ENCODE measurements around the gene OXLD1.
"Not testable (repeated sequence)": the region's sequence is repeated elsewhere in the genome, so short reads cannot be mapped to it uniquely, and the experiment has no call there.

OXLD1 gene

GRCh38 chr17:81652906-81653771 is 13.3 kb downstream of the OXLD1 start:
- no peak for DNase-seq (ENCODE audit: low read depth in 2 of 2)

DNA sequence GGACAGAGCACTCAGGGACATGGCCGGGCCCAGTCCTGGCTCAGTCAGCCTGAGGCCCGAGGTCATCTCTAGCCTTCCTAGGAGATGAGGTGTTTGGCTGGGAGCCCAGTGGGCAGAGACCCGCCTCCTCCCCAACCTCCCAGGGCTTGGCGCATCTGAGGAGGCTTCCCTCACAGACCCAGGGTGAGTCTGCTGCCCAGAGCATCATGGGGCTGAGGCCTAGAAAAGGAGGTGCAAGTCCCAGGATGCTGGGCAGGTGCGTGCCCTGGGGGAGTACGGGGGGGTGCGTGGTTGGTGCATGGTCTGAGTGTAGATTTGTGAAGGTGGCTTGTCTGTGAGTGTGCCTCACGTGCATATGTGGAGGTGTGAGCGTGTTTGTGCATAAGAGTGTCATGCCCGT is 14.7 kb downstream of the OXLD1 start:
- DNase-seq (ENCODE audit: low read depth in 2 of 2) = peak in 1 of 2 experiments; percentile 14

GRCh38 chr17:81650951-81651350 is 15.5 kb downstream of the OXLD1 start:
- DNase-seq (ENCODE audit: low read depth in 2 of 2) = no peak

DNA sequence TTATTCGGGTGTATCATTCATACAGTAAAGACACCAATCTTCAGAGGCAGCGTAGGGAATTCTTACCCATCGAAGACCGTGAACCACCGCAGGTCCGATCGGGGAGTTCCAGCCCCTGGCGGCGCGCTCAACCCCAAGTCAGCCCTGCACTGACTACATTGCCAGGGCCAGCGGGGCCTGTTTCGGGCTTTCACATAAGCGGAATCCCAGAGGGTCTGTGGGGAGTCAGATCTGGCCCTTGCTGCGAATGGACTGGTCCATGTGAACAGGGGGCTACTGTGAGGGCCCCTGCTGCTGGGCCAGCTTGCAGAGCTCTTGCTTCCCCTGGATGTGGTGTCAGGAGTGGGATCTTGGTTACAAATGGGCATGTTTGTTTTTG is 17.7 kb downstream of the OXLD1 start:
- DNase-seq (ENCODE audit: low read depth in 2 of 2) = no peak

GRCh38 chr17:81648013-81648706 is 18.2 kb downstream of the OXLD1 start:
- DNase-seq (ENCODE audit: low read depth in 2 of 2) = no peak

GRCh38 chr17:81647640-81648012 is 18.8 kb downstream of the OXLD1 start:
- no peak for DNase-seq (ENCODE audit: low read depth in 2 of 2)

DNA sequence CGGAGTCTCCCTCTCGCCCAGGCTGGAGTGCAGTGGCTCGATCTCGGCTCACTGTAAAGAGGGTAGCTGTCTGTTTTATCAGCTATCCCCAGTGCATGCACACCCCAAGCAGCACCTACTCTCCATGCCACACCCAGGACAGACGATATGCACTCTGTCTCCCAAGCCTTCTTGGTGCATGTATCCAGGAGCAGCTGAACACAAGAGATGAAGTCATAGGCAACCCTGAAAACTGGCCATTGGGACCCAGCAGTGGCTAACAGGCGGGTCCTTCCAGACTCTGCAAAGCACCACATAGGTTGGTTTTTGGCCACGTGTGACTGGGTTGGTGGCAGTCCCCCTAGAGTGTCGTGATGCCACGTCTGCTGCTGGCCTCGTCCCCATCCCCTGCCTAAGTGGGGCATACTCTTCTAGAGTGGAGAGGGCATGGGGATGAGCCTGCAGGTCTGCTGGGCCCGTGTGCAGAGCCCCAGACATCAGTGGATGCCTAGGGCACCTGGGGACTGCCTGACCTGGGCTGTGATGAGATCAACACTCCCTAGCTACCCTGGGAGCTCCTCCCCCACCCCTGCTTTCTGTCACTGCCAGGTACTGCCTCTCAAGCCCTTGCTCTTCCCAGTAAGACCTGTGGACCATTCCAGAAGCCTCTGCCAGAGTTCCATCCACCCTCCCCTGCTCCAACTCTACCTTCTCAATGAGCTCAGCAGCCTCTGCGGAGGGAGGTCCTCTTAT is 19.4 kb downstream of the OXLD1 start:
- no peak for DNase-seq (ENCODE audit: low read depth in 2 of 2)

GRCh38 chr17:81644976-81645952 is 21.1 kb downstream of the OXLD1 start:
- DNase-seq (ENCODE audit: low read depth in 2 of 2) = no peak

GRCh38 chr17:81644496-81644895 is 21.9 kb downstream of the OXLD1 start:
- no peak for DNase-seq (ENCODE audit: low read depth in 2 of 2)

GRCh38 chr17:81641825-81642489 is 24.4 kb downstream of the OXLD1 start:
- peak; percentile 19 to 24 for DNase-seq (ENCODE audit: low read depth in 2 of 2)

GRCh38 chr17:81640011-81640410 is 26.4 kb downstream of the OXLD1 start:
- no peak for DNase-seq (ENCODE audit: low read depth in 2 of 2)

DNA sequence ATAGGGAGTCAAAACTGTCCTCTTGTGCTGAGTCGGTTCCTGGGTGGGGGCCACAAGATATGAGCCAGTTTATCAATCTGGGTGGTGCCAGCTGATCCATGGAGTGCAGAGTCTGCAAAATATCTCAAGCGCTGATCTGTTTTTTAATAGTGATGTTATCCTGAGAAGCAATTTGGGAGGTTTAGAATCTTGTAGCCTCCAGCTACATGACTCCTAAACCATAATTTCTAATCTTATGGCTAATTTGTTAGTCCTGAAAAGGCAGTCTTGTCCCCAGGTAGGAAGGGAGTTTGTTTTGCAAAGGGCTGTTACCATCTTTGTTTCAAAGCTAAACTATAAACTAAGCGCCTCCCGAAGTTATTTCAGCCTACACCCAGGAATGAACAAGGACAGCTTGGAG is 27.7 kb downstream of the OXLD1 start:
- DNase-seq (ENCODE audit: low read depth in 2 of 2) = no peak

GRCh38 chr17:81636505-81637288 is 29.7 kb downstream of the OXLD1 start, which contains the start of the genes NPLOC4 and TSPAN10:
Gene NPLOC4 (minus strand): TSS chr17:81637112. CDS start chr17:81636930, 182 bp downstream.
Gene TSPAN10 (plus strand): TSS chr17:81637196. CDS start chr17:81642413, 5,217 bp downstream.
- peak; percentile 55 to 64 for DNase-seq (ENCODE audit: low read depth in 2 of 2)

DNA sequence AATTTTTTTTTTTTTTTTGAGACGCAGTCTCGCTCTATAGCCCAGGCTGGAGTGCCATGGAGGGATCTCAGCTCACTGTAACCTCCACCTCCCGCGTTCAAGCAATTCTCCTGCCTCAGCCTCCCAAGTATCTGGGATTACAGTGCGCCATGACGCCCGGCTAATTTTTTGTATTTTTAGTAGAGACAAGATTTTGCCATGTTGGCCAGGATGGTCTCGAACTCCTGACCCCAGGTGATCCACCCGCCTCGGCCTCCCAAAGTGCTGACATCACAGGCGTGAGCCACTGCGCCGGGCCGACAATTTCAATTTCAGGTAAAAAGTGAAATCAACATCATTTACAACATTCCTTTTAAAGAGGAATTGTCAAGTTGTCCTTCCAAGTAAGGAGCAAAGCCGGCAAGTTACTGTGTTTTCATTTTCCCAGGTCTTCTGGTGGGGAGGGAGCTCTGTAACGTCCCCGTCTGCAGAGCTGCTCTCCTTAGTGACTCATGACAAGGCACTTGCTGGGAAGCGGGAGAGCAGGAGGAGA is 30.4 kb downstream of the OXLD1 start:
- DNase-seq (ENCODE audit: low read depth in 2 of 2) = no peak

- no peak for DNase-seq (ENCODE audit: low read depth in 2 of 2)
These were observed 31.0 kb downstream of the OXLD1 start for GRCh38 chr17:81635431-81635830.

DNA sequence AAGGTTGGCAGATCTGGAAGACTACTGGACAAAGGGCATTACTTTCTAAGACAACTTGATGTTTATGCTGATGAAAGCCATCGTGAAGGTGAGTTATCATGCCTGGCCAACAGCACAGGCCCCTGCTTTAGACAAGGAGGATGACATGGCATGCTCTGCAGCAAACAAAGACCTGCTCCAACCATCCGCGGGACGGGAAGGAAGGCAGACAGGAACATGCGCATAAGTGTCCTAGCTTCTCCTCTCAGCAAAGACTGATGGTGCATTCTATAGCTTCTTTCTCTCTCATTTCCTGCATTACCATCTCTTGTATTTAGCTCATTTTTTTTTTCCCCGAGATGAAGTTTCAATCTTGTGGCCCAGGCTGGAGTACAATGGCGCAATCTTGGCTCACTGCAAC is 34.9 kb downstream of the OXLD1 start:
- DNase-seq (ENCODE audit: low read depth in 2 of 2) = no peak

GRCh38 chr17:81630274-81630673 is 36.1 kb downstream of the OXLD1 start:
- no peak for DNase-seq (ENCODE audit: low read depth in 2 of 2)

DNA sequence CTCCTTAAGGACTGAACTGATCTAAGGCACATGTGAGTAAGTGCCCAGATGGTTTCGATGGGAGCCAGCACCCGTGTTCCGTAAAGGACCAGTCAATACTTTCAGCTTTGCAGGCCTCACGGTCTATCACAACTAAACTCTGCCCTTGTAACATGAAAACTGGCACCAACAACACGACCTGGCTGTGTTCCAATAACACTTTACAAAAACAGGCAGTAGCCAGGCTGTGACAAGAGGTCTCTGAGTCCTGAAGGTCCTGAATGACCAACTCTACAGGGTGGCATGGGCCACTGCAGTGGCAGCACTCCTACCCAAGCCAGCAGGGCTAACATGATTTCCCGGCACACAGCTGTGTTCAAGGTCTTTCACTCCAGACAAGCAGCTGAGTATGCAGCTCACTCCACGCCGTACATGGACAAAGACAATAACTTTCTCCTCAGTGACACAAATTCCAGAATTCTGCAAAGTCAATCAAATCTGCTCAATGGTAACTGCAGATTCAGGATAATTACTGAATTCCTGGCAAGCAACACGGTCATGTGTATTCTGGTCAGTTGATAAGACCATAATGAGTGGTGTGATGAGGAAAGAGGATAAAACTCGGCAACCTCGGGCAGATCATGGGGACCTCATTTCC is 44.8 kb downstream of the OXLD1 start:
- no peak for DNase-seq (ENCODE audit: low read depth in 2 of 2)

DNA sequence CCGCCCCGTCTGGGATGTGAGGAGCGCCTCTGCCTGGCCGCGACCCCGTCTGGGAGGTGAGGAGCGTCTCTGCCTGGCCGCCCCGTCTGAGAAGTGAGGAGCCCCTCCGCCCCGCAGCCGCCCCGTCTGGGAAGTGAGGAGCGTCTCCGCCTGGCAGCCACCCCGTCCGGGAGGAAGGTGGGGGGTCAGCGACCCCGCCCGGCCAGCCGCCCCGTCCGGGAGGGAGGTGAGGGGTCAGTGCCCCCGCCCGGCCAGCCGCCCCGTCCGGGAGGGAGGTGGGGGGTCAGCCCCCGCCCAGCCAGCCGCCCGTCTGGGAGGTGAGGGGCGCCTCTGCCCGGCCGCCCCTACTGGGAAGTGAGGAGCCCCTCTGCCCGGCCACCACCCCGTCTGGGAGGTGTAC is 48.1 kb downstream of the OXLD1 start:
- not testable (repeated sequence) for DNase-seq (ENCODE audit: low read depth in 2 of 2)
